A549 (cell line): Measurements from ENCODE around the gene MACROD1. TPM values are rescaled to one million over a fixed set of nuclear protein-coding genes. Genes with fewer than 3 reads are reported as not detected.

Source experiments
- ATAC-seq, 2 experiments: fragments of 200-7000 bp in 1 of 2; fragments of >200 bp in 1 of 2; cut with Nextera tagmentation in 1 of 2; cut with Tn5 transposase in 1 of 2; 3 replicates each; pipeline versions ENCODE4 v1.8.0 to v1.9.1; 2018 to 2020; ENCODE audit warnings: mild to moderate bottlenecking in 1 of 2, moderate library complexity in 1 of 2
- CTCF ChIA-PET: fragments of 300-600 bp; sonication (Branson Sonifier 250); formaldehyde crosslinking; extraction: SDS; loops from one replicate; lab custom pipeline; 2021; ENCODE audit warnings: antibody characterized with exemption, inconsistent platforms; lab: Yijun Ruan, JAX
- POLR2A ChIA-PET: fragments of 350-600 bp; formaldehyde crosslinking; extraction: SDS; loops from one replicate; lab custom pipeline; 2021; ENCODE audit warnings: antibody characterized with exemption, inconsistent platforms; lab: Yijun Ruan, JAX
- DNase-seq, 2 experiments: peaks; one replicate each; pipeline versions ENCODE4 v3.0.0 to v3.0.0-alpha.2; 2011 to 2016; ENCODE audit warnings: low read depth in 1 of 2, low spot score in 1 of 2
- FAIRE-seq: peaks from 2 replicates; lab custom pipeline; 2011; peaks lifted over from hg19 to GRCh38; lab: Jason Lieb, UNC
- H3K27ac ChIP-seq, 2 experiments: fragments of >200 bp; sonication (Bioruptor Twin); formaldehyde crosslinking; 3 replicates each; pipeline ENCODE4 v1.5.1; 2016 to 2017
- H3K4me1 ChIP-seq: fragments of >200 bp; sonication (Bioruptor Twin); formaldehyde crosslinking; 3 replicates; pipeline ENCODE4 v1.6.1; 2016
- H3K4me2 ChIP-seq: fragments of >200 bp; sonication (Bioruptor Twin); formaldehyde crosslinking; 3 replicates; pipeline ENCODE4 v1.6.1; 2016
- H3K4me3 ChIP-seq: fragments of >200 bp; sonication (Bioruptor Twin); formaldehyde crosslinking; 3 replicates; pipeline ENCODE4 v1.5.1; 2016
- H3K9me3 ChIP-seq: fragments of >200 bp; sonication (Bioruptor Twin); formaldehyde crosslinking; 3 replicates; pipeline ENCODE4 v1.6.1; 2016
- ATOH8 ChIP-seq: fragments of 250-450 bp; sonication (Bioruptor Pico); IDR thresholded peaks from 2 replicates; pipeline ENCODE4 v1.5.0; 2020; ENCODE audit warnings: low read depth, mild to moderate bottlenecking, moderate library complexity
- CBX2 ChIP-seq: fragments of 200-600 bp; sonication (generic); IDR thresholded peaks from 2 replicates; pipeline ENCODE4 v1.6.1; 2016; ENCODE audit warnings: low read depth, mild to moderate bottlenecking, borderline replicate concordance
- CBX8 ChIP-seq: fragments of 200-600 bp; sonication (generic); IDR thresholded peaks from 2 replicates; pipeline ENCODE4 v1.6.1; 2016
- CEBPB ChIP-seq, 2 experiments: fragments of >200 bp in 1 of 2; sonication (Bioruptor Twin) in 1 of 2; formaldehyde crosslinking in 1 of 2; IDR thresholded peaks; 2 replicates each; pipeline ENCODE4 v1.6.1; 2012 to 2016
- CHD2 ChIP-seq: fragments of 150-350 bp; IDR thresholded peaks from 2 replicates; pipeline ENCODE4 v1.6.1; 2014; ENCODE audit warnings: low read length; ENCODE audit not compliant: partially characterized antibody
- CHD4 ChIP-seq: fragments of 200-600 bp; sonication (generic); IDR thresholded peaks from 2 replicates; pipeline ENCODE4 v1.6.1; 2016; ENCODE audit warnings: antibody characterized with exemption, mild to moderate bottlenecking, borderline replicate concordance
- EHF ChIP-seq: fragments of 250-450 bp; sonication (Bioruptor Pico); IDR thresholded peaks from 2 replicates; pipeline ENCODE4 v1.5.0; 2020; ENCODE audit warnings: mild to moderate bottlenecking
- EP300 ChIP-seq, 2 experiments: fragments of >200 bp; sonication (Bioruptor Twin); formaldehyde crosslinking; IDR thresholded peaks; 2 replicates in 1 of 2; 3 replicates in 1 of 2; pipeline ENCODE4 v1.6.1; 2016 to 2017
- FOSB ChIP-seq: fragments of 250-450 bp; sonication (Bioruptor Pico); IDR thresholded peaks from 2 replicates; pipeline ENCODE4 v1.5.0; 2020; ENCODE audit warnings: mild to moderate bottlenecking, moderate library complexity
- GATA3 ChIP-seq: IDR thresholded peaks from 2 replicates; pipeline ENCODE4 v1.6.1; 2012; ENCODE audit warnings: borderline replicate concordance
- HDAC2 ChIP-seq: fragments of 200-600 bp; sonication (generic); IDR thresholded peaks from 2 replicates; pipeline ENCODE4 v1.6.1; 2016
- MAFK ChIP-seq: fragments of 450-650 bp; IDR thresholded peaks from 2 replicates; pipeline ENCODE4 v1.6.1; 2014; ENCODE audit not compliant: partially characterized antibody
- MYC ChIP-seq: IDR thresholded peaks from 2 replicates; pipeline ENCODE4 v1.6.1; 2012; ENCODE audit warnings: mild to moderate bottlenecking, inconsistent platforms, low read length, improper control_type of control experiment, borderline replicate concordance
- NPAS2 ChIP-seq: fragments of 250-450 bp; sonication (Bioruptor Pico); IDR thresholded peaks from 2 replicates; pipeline ENCODE4 v1.8.0; 2022; ENCODE audit warnings: mild to moderate bottlenecking, moderate library complexity, borderline replicate concordance
- NR3C1 ChIP-seq: fragments of >200 bp; sonication (Bioruptor Twin); formaldehyde crosslinking; IDR thresholded peaks from 3 replicates; pipeline ENCODE4 v1.6.1; 2017
- POLR2A ChIP-seq: IDR thresholded peaks from 2 replicates; pipeline ENCODE4 v1.6.1; 2012; ENCODE audit warnings: mild to moderate bottlenecking, low read length
- RARB ChIP-seq: fragments of 250-450 bp; sonication (Bioruptor Pico); IDR thresholded peaks from 2 replicates; pipeline ENCODE4 v1.8.0; 2021; ENCODE audit warnings: mild to moderate bottlenecking, moderate library complexity
- RFX5 ChIP-seq: fragments of 450-650 bp; IDR thresholded peaks from 2 replicates; pipeline ENCODE4 v1.7.1; 2014; ENCODE audit warnings: antibody characterized with exemption, mild to moderate bottlenecking, moderate library complexity
- RNF2 ChIP-seq: fragments of 200-600 bp; sonication (generic); IDR thresholded peaks from 2 replicates; pipeline ENCODE4 v1.6.1; 2016; ENCODE audit warnings: low read depth, mild to moderate bottlenecking, antibody characterized with exemption, moderate library complexity, borderline replicate concordance
- SMC3 ChIP-seq: fragments of >200 bp; sonication (Bioruptor Twin); formaldehyde crosslinking; IDR thresholded peaks from 3 replicates; pipeline ENCODE4 v1.6.1; 2018; ENCODE audit warnings: inconsistent platforms
- SREBF2 ChIP-seq: fragments of 450-650 bp; IDR thresholded peaks from 2 replicates; pipeline ENCODE4 v1.6.1; 2014; ENCODE audit warnings: mild to moderate bottlenecking, moderate library complexity
- ZC3H11A ChIP-seq: fragments of 450-650 bp; IDR thresholded peaks from 2 replicates; pipeline ENCODE4 v1.6.1; 2014; ENCODE audit warnings: antibody characterized with exemption, mild to moderate bottlenecking
- ZFP36 ChIP-seq: fragments of 450-650 bp; IDR thresholded peaks from 2 replicates; pipeline ENCODE4 v1.6.1; 2014; ENCODE audit warnings: borderline replicate concordance; ENCODE audit not compliant: partially characterized antibody
- ZNF302 ChIP-seq: fragments of 250-450 bp; sonication (Bioruptor Pico); IDR thresholded peaks from 2 replicates; pipeline ENCODE4 v1.9.0; 2021; ENCODE audit warnings: inconsistent platforms, mild to moderate bottlenecking, moderate library complexity
- WGBS: methylation state at CpG from one replicate; pipeline ENCODE4 v1.1.6; 2017; ENCODE audit errors: missing lambda C conversion rate; 5-methylcytosine and 5-hydroxymethylcytosine counted together
- polyA plus RNA-seq, 4 experiments: library from polyadenylated mRNA; depleted of rRNA in 3 of 4; stranded (reverse); fragments of >200 nt; fragmentation: RNase III in 1 of 4; extraction: RNeasy Plus Mini Kit Qiagen cat#74134 plus additional on column Dnase treatment in 1 of 4; gene quantifications; 2 replicates in 3 of 4; 3 replicates in 1 of 4; pipeline ENCODE4 v1.2.3, GENCODE V29; 2011 to 2017
- TF ChIP-seq, protein P1 (sequence below): fragments of 250-450 bp; sonication (Bioruptor Pico); IDR thresholded peaks from 2 replicates; pipeline ENCODE4 v1.5.0; 2021; ENCODE audit warnings: mild to moderate bottlenecking, moderate library complexity, borderline replicate concordance
- TF ChIP-seq, protein P2 (sequence below): fragments of 200-600 bp; sonication (generic); IDR thresholded peaks from 2 replicates; pipeline ENCODE4 v1.6.1; 2016; ENCODE audit warnings: antibody characterized with exemption, mild to moderate bottlenecking, moderate library complexity
- TF ChIP-seq, protein P3 (sequence below): fragments of 150-350 bp; IDR thresholded peaks from 2 replicates; pipeline ENCODE4 v1.6.1; 2014; ENCODE audit warnings: low read depth, mild to moderate bottlenecking, low read length

The MACROD1 gene
- polyA plus RNA-seq, 2 of the 4 experiments (the other 2 are of a cell fraction): 15.1 to 16.6 TPM

DNA sequence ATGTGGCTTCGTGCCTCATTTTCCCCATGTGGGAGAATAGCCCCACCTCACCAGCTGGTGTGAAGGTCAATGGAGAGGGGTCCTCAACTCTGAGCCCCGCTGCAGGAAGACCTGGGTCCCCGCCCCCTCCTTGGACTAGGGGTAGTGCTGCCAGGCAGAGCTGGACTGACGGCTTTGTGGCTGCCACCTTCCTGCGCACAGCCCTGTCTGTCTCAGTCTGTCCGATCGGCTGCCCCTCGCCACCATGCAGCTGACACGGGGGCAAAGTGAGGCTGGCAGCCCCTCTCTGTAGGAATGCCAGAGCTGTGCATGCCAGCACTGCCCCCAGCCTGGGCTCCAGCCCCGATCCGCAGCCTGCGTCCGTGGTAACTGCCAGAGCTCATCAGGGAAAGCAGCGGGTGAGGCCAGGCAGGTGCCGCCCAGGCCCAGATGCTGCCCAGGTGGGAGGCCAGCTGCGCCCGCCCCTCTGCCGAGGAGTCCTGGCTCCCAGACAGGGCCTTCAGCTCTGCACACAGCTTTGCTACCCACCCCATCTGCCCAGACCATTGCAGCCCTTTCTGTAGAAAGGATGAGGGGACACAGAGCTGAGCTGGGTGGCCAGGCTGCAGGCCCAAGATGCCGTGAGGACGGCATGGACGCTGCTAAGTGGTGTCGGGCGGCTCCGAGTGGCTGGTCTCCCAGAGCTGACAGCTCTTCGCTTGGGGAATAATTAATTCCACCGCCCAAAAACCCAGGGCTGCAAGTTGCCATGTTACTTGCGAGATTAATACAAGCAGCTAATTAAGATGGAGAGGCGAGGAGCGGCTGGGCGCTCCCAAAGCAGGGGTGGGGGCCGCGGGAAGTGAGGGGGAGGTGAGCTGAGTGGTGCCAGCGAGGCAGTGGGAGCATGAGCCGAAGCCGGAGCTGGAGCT is 149.7 kb downstream of the MACROD1 start:
- no peak for DNase-seq
- ATAC-seq: no peak; a peak in 2 of 6 replicates
- CTCF ChIA-PET: interaction anchor here (1.2 to 2.6 kb wide), 7 partner anchors 9 to 179 kb away, joined by 3 to 17 read pairs (median 5); no protein-coding TSS in a partner anchor
- WGBS: 89% methylated on average over 24 of the region's 35 CpGs
- POLR2A ChIA-PET: interaction anchor here (0.7 kb wide), 1 partner anchor 9 kb away, joined by 3 read pairs; no protein-coding TSS in a partner anchor
- H3K4me1 ChIP-seq: peaks cover 12% of the 10 kb centered on the region; the same call in 2 of the 3 replicates
- no peak overlapping the region for H3K4me2 ChIP-seq
- no peak for FAIRE-seq
- no peak overlapping the region for H3K27ac ChIP-seq
- H3K4me3 ChIP-seq: no peak overlapping the region
- TF ChIP-seq CEBPB (IDR thresholded peaks at IDR 0.05): no peak
- no peak for TF ChIP-seq FOSB (CRISPR knock-in tag)
- no peak for TF ChIP-seq SREBF2
- no peak for TF ChIP-seq EP300 (IDR thresholded peaks at IDR 0.05)
- no peak for TF ChIP-seq HDAC2
- no peak for TF ChIP-seq RNF2
- TF ChIP-seq MAFK: no peak
- no peak for TF ChIP-seq POLR2A
- no peak for TF ChIP-seq CHD4
- TF ChIP-seq GATA3: no peak
- no peak for TF ChIP-seq ZFP36
- TF ChIP-seq SMC3: no peak
- TF ChIP-seq NPAS2 (CRISPR knock-in tag): no peak
- TF ChIP-seq, protein P1, sequence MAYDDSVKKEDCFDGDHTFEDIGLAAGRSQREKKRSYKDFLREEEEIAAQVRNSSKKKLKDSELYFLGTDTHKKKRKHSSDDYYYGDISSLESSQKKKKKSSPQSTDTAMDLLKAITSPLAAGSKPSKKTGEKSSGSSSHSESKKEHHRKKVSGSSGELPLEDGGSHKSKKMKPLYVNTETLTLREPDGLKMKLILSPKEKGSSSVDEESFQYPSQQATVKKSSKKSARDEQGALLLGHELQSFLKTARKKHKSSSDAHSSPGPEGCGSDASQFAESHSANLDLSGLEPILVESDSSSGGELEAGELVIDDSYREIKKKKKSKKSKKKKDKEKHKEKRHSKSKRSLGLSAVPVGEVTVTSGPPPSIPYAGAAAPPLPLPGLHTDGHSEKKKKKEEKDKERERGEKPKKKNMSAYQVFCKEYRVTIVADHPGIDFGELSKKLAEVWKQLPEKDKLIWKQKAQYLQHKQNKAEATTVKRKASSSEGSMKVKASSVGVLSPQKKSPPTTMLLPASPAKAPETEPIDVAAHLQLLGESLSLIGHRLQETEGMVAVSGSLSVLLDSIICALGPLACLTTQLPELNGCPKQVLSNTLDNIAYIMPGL (CRISPR knock-in tag): no peak
- TF ChIP-seq, protein P2, sequence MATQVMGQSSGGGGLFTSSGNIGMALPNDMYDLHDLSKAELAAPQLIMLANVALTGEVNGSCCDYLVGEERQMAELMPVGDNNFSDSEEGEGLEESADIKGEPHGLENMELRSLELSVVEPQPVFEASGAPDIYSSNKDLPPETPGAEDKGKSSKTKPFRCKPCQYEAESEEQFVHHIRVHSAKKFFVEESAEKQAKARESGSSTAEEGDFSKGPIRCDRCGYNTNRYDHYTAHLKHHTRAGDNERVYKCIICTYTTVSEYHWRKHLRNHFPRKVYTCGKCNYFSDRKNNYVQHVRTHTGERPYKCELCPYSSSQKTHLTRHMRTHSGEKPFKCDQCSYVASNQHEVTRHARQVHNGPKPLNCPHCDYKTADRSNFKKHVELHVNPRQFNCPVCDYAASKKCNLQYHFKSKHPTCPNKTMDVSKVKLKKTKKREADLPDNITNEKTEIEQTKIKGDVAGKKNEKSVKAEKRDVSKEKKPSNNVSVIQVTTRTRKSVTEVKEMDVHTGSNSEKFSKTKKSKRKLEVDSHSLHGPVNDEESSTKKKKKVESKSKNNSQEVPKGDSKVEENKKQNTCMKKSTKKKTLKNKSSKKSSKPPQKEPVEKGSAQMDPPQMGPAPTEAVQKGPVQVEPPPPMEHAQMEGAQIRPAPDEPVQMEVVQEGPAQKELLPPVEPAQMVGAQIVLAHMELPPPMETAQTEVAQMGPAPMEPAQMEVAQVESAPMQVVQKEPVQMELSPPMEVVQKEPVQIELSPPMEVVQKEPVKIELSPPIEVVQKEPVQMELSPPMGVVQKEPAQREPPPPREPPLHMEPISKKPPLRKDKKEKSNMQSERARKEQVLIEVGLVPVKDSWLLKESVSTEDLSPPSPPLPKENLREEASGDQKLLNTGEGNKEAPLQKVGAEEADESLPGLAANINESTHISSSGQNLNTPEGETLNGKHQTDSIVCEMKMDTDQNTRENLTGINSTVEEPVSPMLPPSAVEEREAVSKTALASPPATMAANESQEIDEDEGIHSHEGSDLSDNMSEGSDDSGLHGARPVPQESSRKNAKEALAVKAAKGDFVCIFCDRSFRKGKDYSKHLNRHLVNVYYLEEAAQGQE: no peak
- TF ChIP-seq MYC: no peak
- TF ChIP-seq CBX8: no peak
- H3K9me3 ChIP-seq: no peaks in the 10 kb centered on the region

DNA sequence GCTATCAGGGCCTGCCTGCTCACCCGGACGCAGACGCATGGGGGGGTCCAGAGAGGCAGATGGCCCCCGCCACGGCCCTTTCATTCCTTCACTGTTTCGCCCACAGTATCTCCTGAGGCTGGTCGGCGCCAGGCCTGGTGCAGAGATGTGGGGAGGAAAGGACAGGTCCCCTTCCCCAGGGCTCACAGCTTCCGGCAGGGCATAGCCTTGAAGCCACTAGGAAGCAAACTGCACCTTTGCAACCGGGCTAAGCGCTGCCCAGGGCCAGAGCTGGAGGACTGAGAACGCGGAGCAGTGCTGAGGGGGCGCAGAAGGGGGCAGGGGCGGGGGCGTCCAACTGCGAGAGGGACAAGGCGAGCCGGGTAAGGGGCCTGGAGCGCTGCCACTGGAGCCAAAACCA is 150.4 kb downstream of the MACROD1 start:
- 62% methylated on average over 13 of the region's 20 CpGs for WGBS
- Histone ChIP-seq H3K4me3 (no peak overlapping the region), H3K9me3 (no peaks in the 10 kb centered on the region), H3K27ac (no peak overlapping the region), H3K4me1 (peaks cover 15% of the 10 kb centered on the region; the same call in 2 of the 3 replicates), H3K4me2 (no peak overlapping the region)
- FAIRE-seq: no peak
- TF ChIP-seq RARB (CRISPR knock-in tag) (no peak), NPAS2 (CRISPR knock-in tag) (no peak), CBX8 (no peak), SMC3 (no peak), ZNF302 (CRISPR knock-in tag) (no peak), EHF (no peak), CBX2 (no peak), HDAC2 (no peak), CHD4 (no peak), ZFP36 (no peak), MAFK (no peak), CHD2 (no peak), NR3C1 (no peak), ZC3H11A (no peak), ATOH8 (no peak), RFX5 (no peak)
- TF ChIP-seq, protein P3, sequence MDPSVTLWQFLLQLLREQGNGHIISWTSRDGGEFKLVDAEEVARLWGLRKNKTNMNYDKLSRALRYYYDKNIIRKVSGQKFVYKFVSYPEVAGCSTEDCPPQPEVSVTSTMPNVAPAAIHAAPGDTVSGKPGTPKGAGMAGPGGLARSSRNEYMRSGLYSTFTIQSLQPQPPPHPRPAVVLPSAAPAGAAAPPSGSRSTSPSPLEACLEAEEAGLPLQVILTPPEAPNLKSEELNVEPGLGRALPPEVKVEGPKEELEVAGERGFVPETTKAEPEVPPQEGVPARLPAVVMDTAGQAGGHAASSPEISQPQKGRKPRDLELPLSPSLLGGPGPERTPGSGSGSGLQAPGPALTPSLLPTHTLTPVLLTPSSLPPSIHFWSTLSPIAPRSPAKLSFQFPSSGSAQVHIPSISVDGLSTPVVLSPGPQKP: no peak
- ChIA-PET POLR2A (no interaction called here), CTCF (interaction anchor here (0.9 to 2.6 kb wide), 9 partner anchors 8 to 133 kb away, joined by 3 to 17 read pairs (median 4); no protein-coding TSS in a partner anchor)
- DNase-seq: no peak
- peak in 1 of 2 experiments; percentile 18; a peak in 3 of 6 replicates for ATAC-seq
